OCI-LY3 (cell line): Measurements from ENCODE around the gene GAK.

ENCODE experiments used
- H2AFZ ChIP-seq: fragments of 200-600, 300-600 bp; shearing (Covaris generic); 2 replicates; pipeline ENCODE4 v1.6.0; 2014; ENCODE audit warnings: antibody characterized with exemption, low read depth, low read length
- H3K27ac ChIP-seq: fragments of 200-600, 300-600 bp; sonication (generic); 2 replicates; pipeline ENCODE4 v1.5.1; 2014; ENCODE audit warnings: mild to moderate bottlenecking, low read length, moderate library complexity, mixed read lengths
- H3K27me3 ChIP-seq: fragments of 200-600, 300-600 bp; sonication (generic); 2 replicates; pipeline ENCODE4 v1.6.1; 2014; ENCODE audit warnings: low read depth, low read length, mixed read lengths
- H3K36me3 ChIP-seq: fragments of 200-600, 300-600 bp; sonication (generic); replicated peaks from 2 replicates; pipeline ENCODE3; 2014; ENCODE audit warnings: low read depth, low read length, mixed read lengths
- H3K4me1 ChIP-seq: fragments of 300-600, 200-600 bp; sonication (generic); 2 replicates; pipeline ENCODE4 v1.6.1; 2014; ENCODE audit warnings: low read length, mixed read lengths
- H3K4me2 ChIP-seq: fragments of 200-600, 300-600 bp; sonication (generic); 2 replicates; pipeline ENCODE4 v1.6.1; 2014; ENCODE audit warnings: low read length, mixed read lengths
- H3K4me3 ChIP-seq: fragments of 300-600, 200-600 bp; sonication (generic); 2 replicates; pipeline ENCODE4 v1.5.1; 2014; ENCODE audit warnings: antibody characterized with exemption, mild to moderate bottlenecking, low read length, moderate library complexity
- H3K79me2 ChIP-seq: fragments of 300-600, 200-600 bp; shearing (Covaris generic); 2 replicates; pipeline ENCODE4 v1.6.1; 2014; ENCODE audit warnings: mild to moderate bottlenecking, low read length, mixed read lengths
- H3K9ac ChIP-seq: fragments of 300-600, 200-600 bp; shearing (Covaris generic); 2 replicates; pipeline ENCODE4 v1.6.0; 2014; ENCODE audit warnings: mild to moderate bottlenecking, low read length, moderate library complexity
- H3K9me3 ChIP-seq: fragments of 200-600, 300-600 bp; shearing (Covaris generic); 2 replicates; pipeline ENCODE4 v1.6.1; 2014; ENCODE audit warnings: low read length, mixed read lengths; ENCODE audit not compliant: insufficient read depth
- H4K20me1 ChIP-seq: fragments of 200-600, 300-600 bp; sonication (generic); 2 replicates; pipeline ENCODE4 v1.6.1; 2016; ENCODE audit warnings: low read length, mixed read lengths; ENCODE audit not compliant: insufficient read depth
- EZH2phosphoT487 ChIP-seq: fragments of 200-600 bp; shearing (Covaris generic); IDR thresholded peaks from 2 replicates; pipeline ENCODE4 v1.6.1; 2018; ENCODE audit warnings: antibody characterized with exemption, mixed run types, low read depth
- TF ChIP-seq, protein P1 (sequence below): fragments of 200-600, 300-600 bp; sonication (generic); IDR thresholded peaks from 2 replicates; pipeline ENCODE4 v1.5.1; 2014; ENCODE audit warnings: antibody characterized with exemption, low read length, low read depth

GAK gene

DNA sequence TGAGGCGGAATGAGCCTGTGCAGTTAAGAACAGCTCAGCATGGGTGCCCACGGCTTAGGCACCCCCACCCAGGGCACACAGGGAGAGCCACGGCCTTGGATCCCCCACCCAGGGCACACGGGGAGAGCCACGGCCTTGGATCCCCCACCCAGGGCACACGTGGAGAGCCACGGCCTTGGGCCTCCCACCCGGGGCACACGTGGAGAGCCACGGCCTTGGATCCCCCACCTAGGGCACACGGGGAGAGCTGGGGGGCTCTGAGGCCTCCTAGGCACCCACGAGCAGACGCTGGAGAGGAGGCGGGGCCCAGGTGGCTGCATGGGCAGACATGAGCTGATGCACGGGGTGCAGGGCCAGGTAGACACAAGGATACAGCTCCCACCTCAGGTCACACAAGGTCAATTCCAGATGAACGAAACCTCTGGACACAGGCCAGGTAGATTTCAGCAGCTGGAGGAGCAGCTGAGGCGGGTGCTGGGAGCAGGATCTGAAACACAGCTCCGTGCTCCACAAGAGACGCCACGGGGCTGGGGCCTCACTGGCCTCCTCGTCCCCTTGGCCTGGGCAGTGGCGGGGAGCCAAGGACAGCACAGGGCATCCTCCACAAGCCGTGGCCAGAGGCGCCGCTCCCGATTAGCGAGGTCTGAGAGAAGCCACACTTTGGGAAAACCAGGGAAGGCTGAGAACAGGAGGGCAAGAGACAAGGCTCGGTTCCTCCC lies 30.8 kb downstream of the GAK start:
- no peak overlapping the region for H3K27ac ChIP-seq
- H3K9ac ChIP-seq, result no peak overlapping the region
- H3K4me3 ChIP-seq, result no peak overlapping the region
- TF ChIP-seq, protein P1, sequence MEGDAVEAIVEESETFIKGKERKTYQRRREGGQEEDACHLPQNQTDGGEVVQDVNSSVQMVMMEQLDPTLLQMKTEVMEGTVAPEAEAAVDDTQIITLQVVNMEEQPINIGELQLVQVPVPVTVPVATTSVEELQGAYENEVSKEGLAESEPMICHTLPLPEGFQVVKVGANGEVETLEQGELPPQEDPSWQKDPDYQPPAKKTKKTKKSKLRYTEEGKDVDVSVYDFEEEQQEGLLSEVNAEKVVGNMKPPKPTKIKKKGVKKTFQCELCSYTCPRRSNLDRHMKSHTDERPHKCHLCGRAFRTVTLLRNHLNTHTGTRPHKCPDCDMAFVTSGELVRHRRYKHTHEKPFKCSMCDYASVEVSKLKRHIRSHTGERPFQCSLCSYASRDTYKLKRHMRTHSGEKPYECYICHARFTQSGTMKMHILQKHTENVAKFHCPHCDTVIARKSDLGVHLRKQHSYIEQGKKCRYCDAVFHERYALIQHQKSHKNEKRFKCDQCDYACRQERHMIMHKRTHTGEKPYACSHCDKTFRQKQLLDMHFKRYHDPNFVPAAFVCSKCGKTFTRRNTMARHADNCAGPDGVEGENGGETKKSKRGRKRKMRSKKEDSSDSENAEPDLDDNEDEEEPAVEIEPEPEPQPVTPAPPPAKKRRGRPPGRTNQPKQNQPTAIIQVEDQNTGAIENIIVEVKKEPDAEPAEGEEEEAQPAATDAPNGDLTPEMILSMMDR, result no peak
- no peak for TF ChIP-seq EZH2phosphoT487
- no peaks in the 10 kb centered on the region for H4K20me1 ChIP-seq
- H3K79me2 ChIP-seq, result peaks cover 4% of the 10 kb centered on the region; the same call in 1 of the 2 replicates
- H3K4me2 ChIP-seq, result no peak overlapping the region
- H3K9me3 ChIP-seq, result no peaks in the 10 kb centered on the region
- H3K36me3 ChIP-seq, result peaks cover 3% of the 10 kb centered on the region
- no peak overlapping the region for H2AFZ ChIP-seq
- H3K4me1 ChIP-seq, result no peaks in the 10 kb centered on the region
- no peaks in the 10 kb centered on the region for H3K27me3 ChIP-seq

DNA sequence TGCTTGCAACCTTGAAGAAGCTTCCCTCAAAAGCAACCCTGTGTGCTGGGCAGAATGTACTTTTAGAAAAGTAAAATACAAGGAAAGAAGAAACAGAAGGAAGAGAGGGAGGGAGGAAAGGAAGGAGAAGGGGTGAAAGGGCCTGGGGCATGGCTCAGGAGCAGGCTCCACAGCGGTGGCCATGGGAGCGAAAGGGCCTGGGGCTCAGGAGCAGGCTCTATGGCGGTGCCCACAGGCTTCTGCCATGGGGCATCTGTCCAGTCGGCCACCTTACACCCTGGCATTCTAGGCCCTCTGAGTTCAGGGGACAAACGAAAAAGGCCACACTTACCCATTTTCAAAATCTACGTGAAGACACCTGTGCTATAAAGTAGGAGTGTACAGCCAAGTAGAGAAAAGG lies 31.4 kb downstream of the GAK start:
- no peaks in the 10 kb centered on the region for H4K20me1 ChIP-seq

DNA sequence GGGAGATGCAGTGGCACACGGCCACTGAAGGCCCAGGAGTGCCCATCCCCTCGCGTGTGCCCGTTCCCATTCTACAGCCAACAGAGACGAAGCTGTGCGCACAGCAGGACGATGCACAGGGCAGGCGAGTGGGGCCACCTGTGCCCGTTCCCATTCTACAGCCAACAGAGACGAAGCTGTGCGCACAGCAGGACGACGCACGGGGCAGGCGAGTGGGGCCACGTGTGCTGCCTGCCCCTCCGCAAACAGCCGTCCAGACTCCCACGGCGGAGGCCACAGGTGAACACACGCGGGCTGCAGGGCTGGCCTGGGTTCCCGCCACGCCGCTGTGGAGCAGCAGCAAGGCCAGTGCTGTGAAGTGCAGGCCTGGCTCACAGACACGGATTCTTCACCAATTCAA lies 32.0 kb downstream of the GAK start:
- no peak overlapping the region for H3K27ac ChIP-seq
- no peaks in the 10 kb centered on the region for H3K79me2 ChIP-seq
- TF ChIP-seq, protein P1, result no peak
- TF ChIP-seq EZH2phosphoT487, result no peak
- H4K20me1 ChIP-seq, result no peaks in the 10 kb centered on the region
- H3K36me3 ChIP-seq, result no peaks in the 10 kb centered on the region
- H3K4me1 ChIP-seq, result no peaks in the 10 kb centered on the region
- H3K4me2 ChIP-seq, result no peak overlapping the region
- H3K9me3 ChIP-seq, result no peaks in the 10 kb centered on the region
- no peak overlapping the region for H2AFZ ChIP-seq
- H3K27me3 ChIP-seq, result no peaks in the 10 kb centered on the region
- no peak overlapping the region for H3K4me3 ChIP-seq
- no peak overlapping the region for H3K9ac ChIP-seq

More for the DNA sequence above, 31.4 kb downstream of the GAK start:
- Histone ChIP-seq H3K9ac (no peak overlapping the region), H3K36me3 (no peaks in the 10 kb centered on the region), H3K79me2 (no peaks in the 10 kb centered on the region), H3K9me3 (no peaks in the 10 kb centered on the region), H3K4me3 (no peak overlapping the region), H3K27me3 (no peaks in the 10 kb centered on the region), H3K4me2 (no peak overlapping the region), H2AFZ (no peak overlapping the region), H3K27ac (no peak overlapping the region), H3K4me1 (no peaks in the 10 kb centered on the region)
- no peak for TF ChIP-seq EZH2phosphoT487
- TF ChIP-seq, protein P1, result no peak

DNA sequence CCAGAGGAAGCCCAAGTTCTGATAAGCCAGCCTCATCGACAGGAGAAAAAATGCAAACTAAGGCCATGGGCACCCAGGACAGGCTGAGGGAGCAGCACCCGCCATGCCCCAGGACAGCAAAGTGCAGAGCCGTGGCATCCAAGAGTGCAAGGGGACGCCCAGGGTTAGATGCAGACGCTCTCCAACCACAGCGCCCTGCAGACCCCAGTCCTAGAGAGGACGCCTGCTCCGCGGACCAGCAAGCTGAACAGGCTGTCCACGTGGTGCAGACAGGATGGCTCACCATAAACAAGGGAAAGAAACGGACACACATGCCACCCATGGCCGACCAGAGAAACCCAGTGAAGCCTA lies 32.6 kb downstream of the GAK start:
- Histone ChIP-seq H4K20me1 (no peaks in the 10 kb centered on the region), H3K9ac (no peak overlapping the region), H3K4me1 (no peaks in the 10 kb centered on the region), H3K36me3 (no peaks in the 10 kb centered on the region), H3K27ac (no peak overlapping the region), H3K9me3 (no peaks in the 10 kb centered on the region), H3K4me3 (no peak overlapping the region), H3K27me3 (no peaks in the 10 kb centered on the region), H3K79me2 (no peaks in the 10 kb centered on the region), H2AFZ (no peak overlapping the region), H3K4me2 (no peak overlapping the region)
- TF ChIP-seq, protein P1, result no peak
- no peak for TF ChIP-seq EZH2phosphoT487
